Type B pancreatic cell (in vitro differentiated cells): ENCODE results near the gene RNF141. TPM values are rescaled to one million over a fixed set of nuclear protein-coding genes. Genes with fewer than 3 reads are reported as not detected.

Source experiments
- DNase-seq: peaks from one replicate; pipeline ENCODE4 v3.0.0; 2021; ENCODE audit warnings: mixed read lengths; ENCODE audit not compliant: unreplicated experiment; ENCODE audit errors: extremely low spot score
- H3K27ac Mint-ChIP-seq: 2 replicates; pipeline ENCODE4 v1.8.0; 2021; ENCODE audit warnings: mild to moderate bottlenecking, mixed read lengths
- H3K27me3 Mint-ChIP-seq: 2 replicates; pipeline ENCODE4 v1.8.0; 2021; ENCODE audit warnings: mixed read lengths
- H3K36me3 Mint-ChIP-seq: 2 replicates; pipeline ENCODE4 v1.8.0; 2021; ENCODE audit warnings: mixed read lengths
- H3K4me1 Mint-ChIP-seq: one replicate; pipeline ENCODE4 v1.8.0; 2021; ENCODE audit warnings: mixed read lengths; ENCODE audit not compliant: unreplicated experiment
- H3K4me3 Mint-ChIP-seq: 2 replicates; pipeline ENCODE4 v1.8.0; 2021; ENCODE audit warnings: mild to moderate bottlenecking, mixed read lengths
- H3K9me3 Mint-ChIP-seq: 2 replicates; pipeline ENCODE4 v1.8.0; 2021; ENCODE audit warnings: mixed read lengths
- CTCF ChIP-seq: fragments of 200-600 bp; sonication (generic); conservative IDR thresholded peaks from 2 replicates; pipeline ENCODE4 v1.5.0; 2021; ENCODE audit warnings: antibody characterized with exemption, mild to moderate bottlenecking
- total RNA-seq: library from RNA; stranded (reverse); gene quantifications from 2 replicates; pipeline ENCODE4 v1.2.1, GENCODE V29; 2021; ENCODE audit warnings: low replicate concordance

RNF141 gene
- total RNA-seq, 1 donor from 2014 or later: 43.2 TPM

- peak; percentile 42 for DNase-seq
- H3K27ac Mint-ChIP-seq: no peak overlapping the region
- no peak overlapping the region for H3K4me3 Mint-ChIP-seq
- no peak for TF ChIP-seq CTCF
- H3K4me1 Mint-ChIP-seq: peaks cover 6% of the 10 kb centered on the region
- peaks cover 6% of the 10 kb centered on the region for H3K36me3 Mint-ChIP-seq
- H3K9me3 Mint-ChIP-seq: no peaks in the 10 kb centered on the region
- no peaks in the 10 kb centered on the region for H3K27me3 Mint-ChIP-seq
Observed at GRCh38 chr11:10484461-10485180, 56.4 kb downstream of the RNF141 start.

- Mint-ChIP-seq H3K27ac (no peak overlapping the region), H3K36me3 (peaks cover 6% of the 10 kb centered on the region), H3K4me3 (no peak overlapping the region), H3K27me3 (no peaks in the 10 kb centered on the region), H3K9me3 (no peaks in the 10 kb centered on the region), H3K4me1 (peaks cover 6% of the 10 kb centered on the region)
- DNase-seq: peak; percentile 40
- TF ChIP-seq CTCF: no peak
Observed at GRCh38 chr11:10483584-10483983, 57.4 kb downstream of the RNF141 start.

DNA sequence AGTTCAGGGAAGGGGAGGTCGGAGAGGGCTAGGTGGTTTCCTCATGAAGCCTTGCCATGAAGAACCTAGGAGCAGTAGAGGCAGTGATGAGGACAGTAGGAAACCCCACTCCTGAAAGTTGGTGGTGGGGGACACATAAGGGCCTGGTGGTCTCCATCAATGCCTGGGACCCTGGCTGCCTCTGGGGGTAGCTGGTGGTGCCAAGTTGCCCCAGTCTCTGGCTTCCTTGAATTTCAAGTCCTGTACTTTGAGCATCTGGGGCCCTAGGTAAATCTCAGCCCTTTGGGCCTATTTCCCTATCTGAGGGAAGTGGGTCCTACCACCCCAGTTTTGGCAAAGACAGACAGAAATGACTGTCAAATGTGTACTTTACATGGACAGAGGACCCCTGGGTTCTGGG, 57.8 kb downstream of the RNF141 start:
- H3K4me1 Mint-ChIP-seq: peaks cover 6% of the 10 kb centered on the region
- DNase-seq: peak; percentile 43
- no peak overlapping the region for H3K27ac Mint-ChIP-seq
- no peaks in the 10 kb centered on the region for H3K9me3 Mint-ChIP-seq
- H3K4me3 Mint-ChIP-seq: no peak overlapping the region
- peaks cover 3% of the 10 kb centered on the region for H3K36me3 Mint-ChIP-seq
- H3K27me3 Mint-ChIP-seq: no peaks in the 10 kb centered on the region
- TF ChIP-seq CTCF: no peak

GRCh38 chr11:10481560-10482349, 59.2 kb downstream of the RNF141 start:
- Mint-ChIP-seq H3K27me3 (no peaks in the 10 kb centered on the region), H3K9me3 (no peaks in the 10 kb centered on the region), H3K27ac (no peak overlapping the region), H3K4me1 (peaks cover 6% of the 10 kb centered on the region), H3K4me3 (no peak overlapping the region), H3K36me3 (no peaks in the 10 kb centered on the region)
- TF ChIP-seq CTCF: no peak
- no peak for DNase-seq

DNA sequence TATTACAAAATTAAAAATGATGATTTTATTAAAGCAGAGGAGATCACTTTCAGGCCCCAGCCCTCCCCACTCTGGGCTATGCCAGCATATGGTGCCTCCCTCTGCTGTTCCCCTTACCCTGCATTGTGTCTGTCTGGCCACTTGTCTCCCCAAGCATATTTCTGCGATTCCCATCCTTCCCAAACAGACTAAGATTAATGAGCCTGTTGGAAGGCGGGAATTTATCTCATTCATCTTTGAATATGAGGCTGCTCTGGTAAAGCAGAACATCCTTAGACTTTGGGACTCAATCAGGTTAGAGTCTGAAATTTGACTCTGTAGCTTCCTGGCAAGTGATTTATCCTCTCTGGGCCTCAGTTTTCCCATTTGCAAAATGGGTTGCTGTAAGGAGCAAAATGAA, 60.2 kb downstream of the RNF141 start:
- TF ChIP-seq CTCF: no peak
- no peaks in the 10 kb centered on the region for H3K9me3 Mint-ChIP-seq
- no peak overlapping the region for H3K27ac Mint-ChIP-seq
- no peaks in the 10 kb centered on the region for H3K27me3 Mint-ChIP-seq
- no peak for DNase-seq
- H3K4me1 Mint-ChIP-seq: peaks cover 6% of the 10 kb centered on the region
- no peaks in the 10 kb centered on the region for H3K36me3 Mint-ChIP-seq
- H3K4me3 Mint-ChIP-seq: no peak overlapping the region
